Progenitor cell of endocrine pancreas (in vitro differentiated cells): ENCODE results near the gene AVL9. TPM values are rescaled to one million over a fixed set of nuclear protein-coding genes. Genes with fewer than 3 reads are reported as not detected.
A peak's percentile ranks its signal among the peaks of the same experiment; 100 is the strongest.

ENCODE experiments used
- DNase-seq: peaks from one replicate; pipeline ENCODE4 v3.0.0; 2021; ENCODE audit warnings: low spot score; ENCODE audit not compliant: unreplicated experiment
- H3K27ac Mint-ChIP-seq: 2 replicates; pipeline ENCODE4 v1.8.0; 2021; ENCODE audit warnings: mild to moderate bottlenecking, moderate library complexity, mixed read lengths
- H3K27me3 Mint-ChIP-seq: 2 replicates; pipeline ENCODE4 v1.8.0; 2021; ENCODE audit warnings: mixed read lengths
- H3K36me3 Mint-ChIP-seq: 2 replicates; pipeline ENCODE4 v1.8.0; 2022; ENCODE audit warnings: mixed read lengths; ENCODE audit not compliant: insufficient read depth
- H3K4me1 Mint-ChIP-seq: 2 replicates; pipeline ENCODE4 v1.8.0; 2021; ENCODE audit warnings: low read depth, mixed read lengths
- H3K4me3 Mint-ChIP-seq: 2 replicates; pipeline ENCODE4 v1.8.0; 2021; ENCODE audit warnings: low read depth, mild to moderate bottlenecking, moderate library complexity, mixed read lengths
- H3K9me3 Mint-ChIP-seq: 2 replicates; pipeline ENCODE4 v1.8.0; 2021; ENCODE audit warnings: low read depth, mixed read lengths
- long read RNA-seq: library from polyadenylated mRNA; unstranded; transcript quantifications from one replicate; pipeline ENCODE4 v2.0.0, GENCODE V29; 2020
- total RNA-seq: library from RNA; stranded (reverse); gene quantifications from 2 replicates; pipeline ENCODE4 v1.2.1, GENCODE V29; 2021
- TF ChIP-seq, protein P1 (sequence below): fragments of 200-600 bp; sonication (generic); IDR thresholded peaks from one replicate; pipeline ENCODE4 v1.5.0; 2021; ENCODE audit warnings: antibody characterized with exemption, mild to moderate bottlenecking; ENCODE audit not compliant: unreplicated experiment

AVL9 gene
- total RNA-seq: 50.2 and 50.7 TPM in 2 replicates
- long read RNA-seq, partial matches to known transcripts: 1 of 19 reads
- long read RNA-seq, other reads (novel, unspliced or antisense): 18 of 19 reads

DNA sequence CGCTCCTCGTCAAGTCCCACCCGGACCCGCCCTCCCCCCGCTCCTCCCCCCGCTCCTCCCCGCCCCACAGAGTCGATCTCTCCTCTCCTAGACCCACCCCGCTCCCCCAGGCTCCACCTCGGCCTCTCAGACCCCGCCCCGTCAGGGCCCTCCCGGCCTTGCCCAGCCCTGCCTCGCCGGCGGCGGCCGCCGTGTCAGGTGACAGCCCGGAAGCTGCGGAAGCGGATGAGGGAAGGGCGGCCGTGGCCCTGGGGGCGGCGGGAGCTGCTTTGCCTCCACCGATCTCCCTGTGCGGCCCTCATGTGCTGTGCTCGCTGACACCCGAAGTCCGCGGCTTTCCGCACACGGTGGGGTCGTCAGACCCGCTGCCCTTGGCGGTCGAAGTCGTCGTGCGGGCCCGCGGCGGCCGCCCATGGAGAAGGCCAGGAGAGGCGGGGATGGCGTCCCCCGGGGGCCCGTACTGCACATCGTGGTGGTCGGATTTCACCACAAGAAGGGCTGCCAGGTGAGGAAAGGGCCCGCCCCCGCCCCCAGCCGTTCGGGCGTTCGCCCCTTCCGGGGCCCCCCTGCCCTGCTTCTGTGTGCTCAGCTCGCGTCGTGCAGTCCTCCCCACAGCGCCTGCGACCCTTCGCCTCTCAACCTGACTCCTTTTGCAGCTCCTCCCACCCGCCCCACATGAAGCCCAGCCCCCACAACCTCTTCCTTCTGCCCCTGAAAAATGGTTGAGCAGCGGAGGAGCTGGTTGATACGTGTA is at the start of gene AVL9:
AVL9 (plus strand) TSS at position 192 of the 754 bp plus-strand sequence; CDS start at position 413, 221 bp downstream.
- H3K9me3 Mint-ChIP-seq: no peaks in the 10 kb centered on the region
- peaks cover 16% of the 10 kb centered on the region for H3K4me1 Mint-ChIP-seq
- peak within 1 kb of the TSS; percentile 98 for H3K4me3 Mint-ChIP-seq
- peak within 1 kb of the TSS; percentile 98 for H3K27ac Mint-ChIP-seq
- H3K36me3 Mint-ChIP-seq: peaks cover 7% of the 10 kb centered on the region
- no peaks in the 10 kb centered on the region for H3K27me3 Mint-ChIP-seq
- TF ChIP-seq, protein P1, sequence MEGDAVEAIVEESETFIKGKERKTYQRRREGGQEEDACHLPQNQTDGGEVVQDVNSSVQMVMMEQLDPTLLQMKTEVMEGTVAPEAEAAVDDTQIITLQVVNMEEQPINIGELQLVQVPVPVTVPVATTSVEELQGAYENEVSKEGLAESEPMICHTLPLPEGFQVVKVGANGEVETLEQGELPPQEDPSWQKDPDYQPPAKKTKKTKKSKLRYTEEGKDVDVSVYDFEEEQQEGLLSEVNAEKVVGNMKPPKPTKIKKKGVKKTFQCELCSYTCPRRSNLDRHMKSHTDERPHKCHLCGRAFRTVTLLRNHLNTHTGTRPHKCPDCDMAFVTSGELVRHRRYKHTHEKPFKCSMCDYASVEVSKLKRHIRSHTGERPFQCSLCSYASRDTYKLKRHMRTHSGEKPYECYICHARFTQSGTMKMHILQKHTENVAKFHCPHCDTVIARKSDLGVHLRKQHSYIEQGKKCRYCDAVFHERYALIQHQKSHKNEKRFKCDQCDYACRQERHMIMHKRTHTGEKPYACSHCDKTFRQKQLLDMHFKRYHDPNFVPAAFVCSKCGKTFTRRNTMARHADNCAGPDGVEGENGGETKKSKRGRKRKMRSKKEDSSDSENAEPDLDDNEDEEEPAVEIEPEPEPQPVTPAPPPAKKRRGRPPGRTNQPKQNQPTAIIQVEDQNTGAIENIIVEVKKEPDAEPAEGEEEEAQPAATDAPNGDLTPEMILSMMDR: no peak
- DNase-seq: peak; percentile 98

DNA sequence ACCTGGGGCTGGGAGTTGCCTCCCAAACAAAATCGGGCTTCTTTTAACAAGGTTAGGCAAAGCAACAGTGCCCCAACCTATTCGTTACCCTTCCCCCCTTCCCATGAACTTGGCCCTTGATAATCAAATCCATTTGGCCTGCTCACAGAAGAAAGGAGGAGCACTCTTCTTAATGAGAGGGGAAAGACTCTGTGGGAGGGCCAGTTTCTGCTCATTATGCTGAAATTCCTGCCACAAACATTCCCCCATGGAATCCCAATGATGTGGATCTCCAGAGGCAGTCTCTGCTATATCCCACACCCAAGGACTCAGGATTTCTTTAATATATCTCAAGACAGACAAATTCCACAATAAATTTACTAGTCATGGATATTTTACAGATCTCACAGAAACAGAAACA is 48.1 kb upstream of the AVL9 start:
- no peak for DNase-seq
- Mint-ChIP-seq H3K27ac (no peak overlapping the region), H3K36me3 (no peaks in the 10 kb centered on the region)

DNA sequence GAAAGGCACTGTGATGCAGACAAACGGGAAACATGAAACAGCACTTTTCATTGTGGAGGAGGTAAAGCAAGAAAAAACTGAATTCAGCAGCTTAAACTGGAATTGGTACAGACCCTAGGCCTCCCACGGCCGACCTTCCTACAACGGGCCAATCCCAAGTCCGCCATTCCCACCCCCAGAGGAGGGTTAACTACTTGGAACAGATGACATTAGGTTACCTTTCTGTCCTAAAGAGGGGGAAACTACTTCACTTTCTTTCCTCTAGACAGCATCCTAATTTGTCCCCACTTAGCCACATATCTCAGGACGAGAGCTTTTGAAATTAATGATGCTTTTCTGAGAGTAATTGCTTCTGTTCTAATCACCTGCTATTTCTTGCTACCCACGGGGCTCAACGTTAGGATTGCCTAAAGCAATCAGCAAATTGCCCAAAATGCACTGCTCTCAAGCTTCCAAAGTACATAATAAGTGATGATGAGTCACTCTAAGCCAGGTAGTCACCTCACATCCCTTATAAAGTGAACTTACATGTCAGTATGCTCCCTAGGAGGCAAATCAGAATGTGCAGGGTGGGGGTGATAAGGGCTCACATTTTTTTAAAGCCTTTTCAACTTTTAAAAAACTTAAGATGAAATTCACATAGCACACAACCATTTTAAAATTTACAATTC is 41.8 kb upstream of the AVL9 start:
- no peaks in the 10 kb centered on the region for H3K4me1 Mint-ChIP-seq
- H3K27me3 Mint-ChIP-seq: peaks cover 3% of the 10 kb centered on the region
- H3K27ac Mint-ChIP-seq: no peak overlapping the region
- no peak for DNase-seq
- TF ChIP-seq, protein P1: no peak
- H3K4me3 Mint-ChIP-seq: no peak overlapping the region
- H3K9me3 Mint-ChIP-seq: no peaks in the 10 kb centered on the region
- H3K36me3 Mint-ChIP-seq: no peaks in the 10 kb centered on the region

More for the DNA sequence above, 48.1 kb upstream of the AVL9 start:
- H3K27me3 Mint-ChIP-seq: peaks cover 6% of the 10 kb centered on the region
- H3K4me3 Mint-ChIP-seq: no peak overlapping the region
- H3K4me1 Mint-ChIP-seq: no peaks in the 10 kb centered on the region
- no peaks in the 10 kb centered on the region for H3K9me3 Mint-ChIP-seq
- TF ChIP-seq, protein P1: no peak

DNA sequence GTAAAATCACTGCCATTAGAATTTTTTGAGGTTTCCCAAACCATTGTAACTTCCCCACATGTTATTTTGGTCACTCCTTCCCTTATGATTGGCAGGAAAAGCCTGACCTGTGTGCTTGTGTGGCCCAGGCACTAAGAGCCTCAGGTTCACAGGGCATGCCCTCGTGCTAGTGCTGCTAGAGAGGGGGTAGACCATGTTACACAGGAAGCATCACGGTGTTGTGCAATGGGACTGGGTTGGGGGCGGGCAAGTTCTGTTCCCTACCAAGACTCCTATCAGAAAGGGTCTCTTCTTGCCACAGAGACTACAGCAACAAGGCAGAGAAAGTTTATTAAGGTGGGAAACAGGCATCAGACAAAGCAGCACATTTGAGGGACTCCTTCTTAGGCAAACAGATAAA is 37.3 kb upstream of the AVL9 start:
- DNase-seq: no peak
- TF ChIP-seq, protein P1: no peak
- no peaks in the 10 kb centered on the region for H3K27me3 Mint-ChIP-seq
- H3K9me3 Mint-ChIP-seq: no peaks in the 10 kb centered on the region
- no peak overlapping the region for H3K4me3 Mint-ChIP-seq
- H3K36me3 Mint-ChIP-seq: no peaks in the 10 kb centered on the region
- H3K27ac Mint-ChIP-seq: no peak overlapping the region
- H3K4me1 Mint-ChIP-seq: peaks cover 17% of the 10 kb centered on the region

DNA sequence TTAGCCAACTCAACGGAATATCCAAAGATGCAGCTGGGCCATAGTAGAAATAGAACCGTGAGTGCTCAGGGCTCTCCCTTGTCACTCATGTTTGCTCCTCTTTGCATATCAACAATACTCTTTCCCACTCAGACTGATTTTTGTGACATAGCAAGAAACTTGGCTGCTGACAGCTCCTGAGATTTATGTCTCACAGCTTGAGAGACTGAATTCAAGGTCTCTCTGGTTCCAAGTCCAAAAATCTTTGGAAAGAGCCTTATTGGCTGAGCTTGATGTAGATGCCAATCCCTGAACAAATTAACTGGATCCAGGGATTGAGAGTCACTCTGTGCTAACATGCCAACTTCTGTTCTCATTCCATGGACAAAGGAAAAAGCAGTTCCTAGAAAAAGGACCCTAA is 35.5 kb upstream of the AVL9 start:
- H3K27me3 Mint-ChIP-seq: no peaks in the 10 kb centered on the region
- TF ChIP-seq, protein P1: no peak
- no peaks in the 10 kb centered on the region for H3K36me3 Mint-ChIP-seq
- no peak overlapping the region for H3K27ac Mint-ChIP-seq
- no peaks in the 10 kb centered on the region for H3K9me3 Mint-ChIP-seq
- H3K4me3 Mint-ChIP-seq: no peak overlapping the region
- DNase-seq: no peak
- H3K4me1 Mint-ChIP-seq: peaks cover 18% of the 10 kb centered on the region
